ENCODE data around the gene HOXD11. TPM values are rescaled to one million over a fixed set of nuclear protein-coding genes. Genes with fewer than 3 reads are reported as not detected.

The HOXD11 gene
- total and polyA plus RNA-seq, 2 donors (not counting 3 experiments of a cell fraction or from before 2014, with no cell fraction given): not detected

GRCh38 chr2:176110415-176111308, 3.6 kb downstream of the HOXD11 start:
- peaks cover 82 to 96% of the 10 kb centered on the region in 2 experiments for H3K27me3 ChIP-seq (ENCODE audit: control insufficient read depth in 2 of 2, insufficient read depth in 2 of 2, low read length in 2 of 2)
- H3K27ac ChIP-seq (ENCODE audit: insufficient read depth, low read depth, low read length): no peak overlapping the region
- intact Hi-C loops (cut with micrococcal nuclease) (no loop called here), dilution Hi-C loops (cut with MboI; ENCODE audit: extremely low pct_ligation_motif_present, low sequenced_read_pairs) (no loop called here)
- no TSS peak for BruUV-seq (replicated peaks)
- CTCF ChIA-PET: interaction anchor here (0.6 to 4.3 kb wide), 21 partner anchors 8 to 1411 kb away, joined by 3 to 24 read pairs (median 6); partner anchors contain the start of gene HOXD9
- no peak overlapping the region for H2AFZ ChIP-seq (ENCODE audit: low read depth, low read length)
- POLR2A ChIA-PET: no interaction called here
- DNase-seq (ENCODE audit: low read depth, low spot score) (no peak), FAIRE-seq (no peak)
- no peaks in the 10 kb centered on the region for H4K20me1 ChIP-seq (replicated peaks; ENCODE audit: control insufficient read depth, extremely low read depth, insufficient read depth, low read length)
- no peak overlapping the region for H3K9ac ChIP-seq (replicated peaks; ENCODE audit: extremely low read depth, insufficient read depth, low read length)
- no peaks in the 10 kb centered on the region for H3K36me3 ChIP-seq (ENCODE audit: control insufficient read depth in 2 of 2, extremely low read depth in 1 of 2, insufficient read depth in 2 of 2, low read length in 2 of 2)
- no peaks in the 10 kb centered on the region for H3K4me1 ChIP-seq (ENCODE audit: control insufficient read depth, extremely low read depth, insufficient read depth, low read length)
- H3K79me2 ChIP-seq (ENCODE audit: control insufficient read depth, insufficient read depth, low read length): no peaks in the 10 kb centered on the region
- H3K4me3 ChIP-seq (replicated peaks in 1 of 3; ENCODE audit: insufficient read depth in 1 of 3, low read depth in 1 of 3, low read length in 3 of 3): no peak overlapping the region
- H3K9me1 ChIP-seq (replicated peaks; ENCODE audit: control insufficient read depth, extremely low read depth, insufficient read depth, low read length): no peaks in the 10 kb centered on the region
- no peak overlapping the region for H3K4me2 ChIP-seq (ENCODE audit: insufficient read depth, low read length)
- H3K9me3 ChIP-seq (replicated peaks; ENCODE audit: control insufficient read depth, insufficient read depth, low read length): no peaks in the 10 kb centered on the region
- no peak for TF ChIP-seq CTCF (IDR thresholded peaks at IDR 0.05; ENCODE audit: extremely low read depth in 1 of 2, insufficient read depth in 1 of 2, low read depth in 1 of 2, low read length in 2 of 2)
- TF ChIP-seq MYC (IDR thresholded peaks at IDR 0.05; ENCODE audit: low read depth, low read length): no peak
- no peak for TF ChIP-seq JUN (IDR thresholded peaks at IDR 0.05; ENCODE audit: borderline replicate concordance, insufficient read depth, insufficient read length, low read depth)
- TF ChIP-seq FOS (IDR thresholded peaks at IDR 0.05; ENCODE audit: borderline replicate concordance, insufficient read depth, low read length): no peak
- no peak for TF ChIP-seq GATA2 (IDR thresholded peaks at IDR 0.05; ENCODE audit: insufficient read depth, insufficient read length, low read depth, low read length)
- no peak for TF ChIP-seq POLR2A (IDR thresholded peaks at IDR 0.05; ENCODE audit: low read depth, low read length)
- TF ChIP-seq MAX (IDR thresholded peaks at IDR 0.05; ENCODE audit: insufficient read depth, insufficient read length): no peak
- no peak for TF ChIP-seq POLR2AphosphoS5 (IDR thresholded peaks at IDR 0.05; ENCODE audit: insufficient read depth, low read depth, low read length)

Data from endothelial cell of umbilical vein (primary cell).